ENCODE data around the gene MAP3K13.

DNA sequence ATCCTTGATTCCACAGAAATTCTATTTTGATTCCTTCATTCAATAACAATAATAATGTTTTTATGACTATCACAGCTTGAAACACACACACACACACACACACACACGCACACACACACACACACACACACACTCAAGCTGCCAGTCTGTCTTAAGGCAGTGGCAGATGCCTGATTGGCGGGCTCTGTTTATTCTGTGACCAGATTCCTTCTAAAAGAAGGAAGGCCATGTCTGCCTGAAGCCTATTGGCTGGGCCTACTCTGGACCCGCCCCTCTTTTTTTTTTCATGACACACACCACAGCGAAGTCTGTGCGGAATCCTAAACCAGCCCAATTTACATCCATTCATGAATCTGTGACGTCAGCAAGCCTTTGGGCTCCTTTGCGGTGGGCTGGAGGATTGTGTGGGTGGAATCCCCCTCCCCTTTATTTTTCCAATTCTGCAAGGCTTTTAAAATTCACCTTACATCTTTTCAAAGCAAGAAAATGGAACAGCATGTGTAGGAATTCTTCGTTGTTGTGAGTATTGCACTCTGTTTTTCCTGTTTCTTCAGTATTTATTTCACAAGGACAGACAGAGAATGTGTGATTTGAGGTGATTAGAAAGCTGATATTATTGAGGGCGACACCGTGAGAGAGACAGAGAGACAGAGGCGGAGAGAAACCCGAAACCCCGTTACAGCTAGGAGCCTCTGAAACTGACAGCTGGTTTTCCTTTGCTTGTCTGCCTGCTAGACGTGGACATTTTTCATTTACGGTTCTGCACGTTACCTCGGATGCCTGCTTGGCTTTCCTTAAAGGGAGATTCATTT, at the start of gene MAP3K13:
- TF ChIP-seq, protein P1, sequence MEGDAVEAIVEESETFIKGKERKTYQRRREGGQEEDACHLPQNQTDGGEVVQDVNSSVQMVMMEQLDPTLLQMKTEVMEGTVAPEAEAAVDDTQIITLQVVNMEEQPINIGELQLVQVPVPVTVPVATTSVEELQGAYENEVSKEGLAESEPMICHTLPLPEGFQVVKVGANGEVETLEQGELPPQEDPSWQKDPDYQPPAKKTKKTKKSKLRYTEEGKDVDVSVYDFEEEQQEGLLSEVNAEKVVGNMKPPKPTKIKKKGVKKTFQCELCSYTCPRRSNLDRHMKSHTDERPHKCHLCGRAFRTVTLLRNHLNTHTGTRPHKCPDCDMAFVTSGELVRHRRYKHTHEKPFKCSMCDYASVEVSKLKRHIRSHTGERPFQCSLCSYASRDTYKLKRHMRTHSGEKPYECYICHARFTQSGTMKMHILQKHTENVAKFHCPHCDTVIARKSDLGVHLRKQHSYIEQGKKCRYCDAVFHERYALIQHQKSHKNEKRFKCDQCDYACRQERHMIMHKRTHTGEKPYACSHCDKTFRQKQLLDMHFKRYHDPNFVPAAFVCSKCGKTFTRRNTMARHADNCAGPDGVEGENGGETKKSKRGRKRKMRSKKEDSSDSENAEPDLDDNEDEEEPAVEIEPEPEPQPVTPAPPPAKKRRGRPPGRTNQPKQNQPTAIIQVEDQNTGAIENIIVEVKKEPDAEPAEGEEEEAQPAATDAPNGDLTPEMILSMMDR (IDR thresholded peaks at IDR 0.05) = no peak
- TF ChIP-seq POLR2A (IDR thresholded peaks at IDR 0.05) = no peak

All from ovary (tissue), 3 donors.